Stimulated activated CD4-positive, alpha-beta T cell treated with anti-CD3 and anti-CD28 coated beads, Interleukin-4, amount 100 ng/mL, for 48 hours (primary cell): ENCODE results near the gene OR5K1.

Source experiments
- DNase-seq, 2 donors: peaks; one replicate each; pipeline ENCODE4 v3.0.0-alpha.2; 2020; ENCODE audit warnings: low read depth in 2 of 2

OR5K1 gene

GRCh38 chr3:98514948-98515347, 51.9 kb downstream of the OR5K1 start:
- no peak for DNase-seq

GRCh38 chr3:98518816-98519215, 55.8 kb downstream of the OR5K1 start:
- DNase-seq: no peak

- no peak for DNase-seq
Measured at GRCh38 chr3:98519351-98519750, 56.4 kb downstream of the OR5K1 start.

- peak; percentile 43 to 47 for DNase-seq
Measured at GRCh38 chr3:98521897-98522543, 59.0 kb downstream of the OR5K1 start.
